Aorta (tissue), 5 donors: ENCODE results near the gene FGF2. TPM values are rescaled to one million over a fixed set of nuclear protein-coding genes. Genes with fewer than 3 reads are reported as not detected.
"Not testable (repeated sequence)": the region's sequence is repeated elsewhere in the genome, so short reads cannot be mapped to it uniquely, and the experiment has no call there.

Experiments
- ATAC-seq: fragments of 200-7000 bp; cut with Tn5 transposase; one replicate; pipeline ENCODE4 v1.9.1; 2022; ENCODE audit warnings: moderate library complexity; ENCODE audit not compliant: low FRiP score
- DNase-seq, 2 donors: peaks; one replicate each; pipeline ENCODE4 v3.0.0-alpha.2; 2020
- H3K27ac ChIP-seq, 2 donors: one replicate each; pipeline ENCODE4 v1.5.1; 2013; ENCODE audit warnings: low read length in 2 of 2, mild to moderate bottlenecking in 2 of 2, moderate library complexity in 2 of 2, control low read depth in 1 of 2, inconsistent platforms in 1 of 2, low read depth in 1 of 2
- H3K27me3 ChIP-seq, 2 donors: one replicate each; pipeline ENCODE4 v1.6.1; 2013; ENCODE audit warnings: control low read depth in 1 of 2, low read length in 1 of 2, mild to moderate bottlenecking in 1 of 2, moderate library complexity in 1 of 2; ENCODE audit not compliant: insufficient read depth in 2 of 2, control insufficient read depth in 1 of 2
- H3K36me3 ChIP-seq, 2 donors: one replicate each; pipeline ENCODE4 v1.6.1; 2013; ENCODE audit warnings: control low read depth in 1 of 2, low read length in 1 of 2, mild to moderate bottlenecking in 1 of 2; ENCODE audit not compliant: insufficient read depth in 2 of 2, control insufficient read depth in 1 of 2
- H3K4me1 ChIP-seq, 2 donors: one replicate each; pipeline ENCODE4 v1.6.1; 2013; ENCODE audit warnings: low read length in 2 of 2, control low read depth in 1 of 2, mild to moderate bottlenecking in 1 of 2, moderate library complexity in 1 of 2; ENCODE audit not compliant: insufficient read depth in 2 of 2, control insufficient read depth in 1 of 2
- H3K4me3 ChIP-seq, 2 donors: one replicate each; pipeline ENCODE4 v1.5.1; 2013; ENCODE audit warnings: low read length in 2 of 2, control low read depth in 1 of 2, mild to moderate bottlenecking in 1 of 2
- H3K9me3 ChIP-seq: one replicate; pipeline ENCODE4 v1.6.1; 2013; ENCODE audit warnings: mild to moderate bottlenecking, low read length; ENCODE audit not compliant: control insufficient read depth
- whole genome bisulfite sequencing, 2 donors: extraction: QIAGEN DNeasy Blood & Tissue Kit; methylation state at CpG; one replicate each; pipeline ENCODE4 v1.1.7; 2013; 5-methylcytosine and 5-hydroxymethylcytosine counted together
- intact Hi-C, 2 donors: fragments of 100-400 bp; cut with DNase I; formaldehyde crosslinking; loops; one replicate each; pipeline versions ENCODE4 v1.14.2 to v1.15.0; 2022
- polyA plus RNA-seq, 2 donors: library from polyadenylated mRNA; stranded (reverse); fragments of 200-250 nt; gene quantifications; one replicate each; pipeline ENCODE4 v1.2.3, GENCODE V29; 2013
- total RNA-seq, 2 donors: library from RNA; stranded (reverse); fragmentation: NEBNext Ultra II Directional; extraction: Animal tissue kit (Norgen Biotek cat#: 25700); gene quantifications; one replicate each; pipeline ENCODE4 v1.2.1, GENCODE V29; 2021
- donor health status: healthy with polysubstance abuse.
- donor health status: Bipolar disorder and iron deficiency.
- donor health status: DM: no; HTN: no; CAD: no.
- donor health status: DM: no; HTN: no; CAD: no.
- donor health status: DM: yes; HTN: yes; CAD: no.

FGF2 gene
- total and polyA plus RNA-seq, 4 donors = 8.8 to 35.9 (median 22.2) TPM

- Histone ChIP-seq H3K36me3 (peaks cover 0 to 1% of the 10 kb centered on the region in 2 donors), H3K27ac (no peak overlapping the region), H3K4me3 (no peak overlapping the region), H3K9me3 (no peaks in the 10 kb centered on the region), H3K4me1 (no peaks in the 10 kb centered on the region), H3K27me3 (no peaks in the 10 kb centered on the region)
- WGBS, 2 donors = 84 to 95% methylated on average over 3 of the region's 3 CpGs
- intact Hi-C loops = no loop called here
- ATAC-seq = no peak
- DNase-seq = no peak
Observed at GRCh38 chr4:122806981-122807679, 19.5 kb upstream of the FGF2 start.

GRCh38 chr4:122810669-122811068 is 16.0 kb upstream of the FGF2 start:
- Histone ChIP-seq H3K27ac (no peak overlapping the region), H3K9me3 (no peaks in the 10 kb centered on the region), H3K27me3 (no peaks in the 10 kb centered on the region), H3K4me3 (no peak overlapping the region), H3K36me3 (no peaks in the 10 kb centered on the region), H3K4me1 (no peaks in the 10 kb centered on the region)
- intact Hi-C loops = no loop called here
- DNase-seq (no peak), ATAC-seq (no peak)
- 95 to 96% methylated on average over 1 of the region's 1 CpG for WGBS, 2 donors

DNA sequence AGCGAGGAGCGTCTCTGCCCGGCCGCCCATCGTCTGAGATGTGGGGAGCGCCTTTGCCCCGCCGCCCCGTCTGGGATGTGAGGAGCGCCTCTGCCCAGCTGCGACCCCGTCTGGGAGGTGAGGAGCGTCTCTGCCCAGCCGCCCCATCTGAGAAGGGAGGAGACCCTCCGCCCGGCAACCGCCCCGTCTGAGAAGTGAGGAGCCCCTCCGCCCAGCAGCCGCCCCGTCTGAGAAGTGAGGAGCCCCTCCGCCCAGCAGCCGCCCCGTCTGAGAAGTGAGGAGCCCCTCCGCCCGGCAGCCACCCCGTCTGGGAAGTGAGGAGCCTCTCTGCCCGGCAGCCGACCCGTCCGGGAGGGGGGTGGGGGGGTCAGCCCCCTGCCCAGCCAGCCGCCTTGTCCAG is 14.8 kb upstream of the FGF2 start:
- H3K4me3 ChIP-seq, H3K4me1 ChIP-seq, ATAC-seq, H3K27me3 ChIP-seq, H3K9me3 ChIP-seq, H3K36me3 ChIP-seq, DNase-seq, H3K27ac ChIP-seq, intact Hi-C loops: not testable (repeated sequence)
- WGBS, 2 donors = 96% methylated on average over 6 to 32 of the region's 32 CpGs

GRCh38 chr4:122812823-122813222 is 13.8 kb upstream of the FGF2 start:
- DNase-seq, H3K36me3 ChIP-seq: not testable (repeated sequence)

DNA sequence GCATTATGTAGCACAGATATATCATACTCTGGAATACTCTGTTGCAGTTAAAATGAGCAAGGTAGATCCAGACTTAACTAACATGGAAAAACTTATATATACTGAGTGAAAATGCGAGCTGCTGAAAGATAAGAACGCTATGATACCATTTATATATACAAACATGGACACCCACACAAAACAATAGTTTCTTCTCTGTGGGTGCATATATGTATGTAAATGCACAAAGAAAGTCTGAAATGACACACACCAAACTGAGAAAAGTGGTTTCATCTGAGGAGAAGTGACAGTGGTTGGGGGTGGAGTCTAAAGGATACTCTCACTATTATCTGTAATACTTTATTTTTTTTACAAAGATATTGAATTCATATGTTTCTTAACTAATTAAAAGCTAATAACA is 12.2 kb upstream of the FGF2 start:
- Histone ChIP-seq H3K27ac (no peak overlapping the region), H3K36me3 (no peaks in the 10 kb centered on the region), H3K4me1 (no peaks in the 10 kb centered on the region), H3K4me3 (no peak overlapping the region), H3K9me3 (no peaks in the 10 kb centered on the region), H3K27me3 (no peaks in the 10 kb centered on the region)
- WGBS, 2 donors = 82 to 89% methylated on average over 2 of the region's 2 CpGs
- intact Hi-C loops = no loop called here
- ATAC-seq (no peak), DNase-seq (no peak)

More at GRCh38 chr4:122812823-122813222, 13.8 kb upstream of the FGF2 start:
- H3K27ac ChIP-seq, H3K9me3 ChIP-seq, H3K4me1 ChIP-seq, H3K27me3 ChIP-seq, H3K4me3 ChIP-seq, intact Hi-C loops, ATAC-seq: not testable (repeated sequence)
- 83 to 90% methylated on average over 3 of the region's 3 CpGs for WGBS, 2 donors

GRCh38 chr4:122815248-122815647 is 11.4 kb upstream of the FGF2 start:
- H3K36me3 ChIP-seq = no peaks in the 10 kb centered on the region
- intact Hi-C loops = no loop called here
- H3K9me3 ChIP-seq = no peaks in the 10 kb centered on the region
- ATAC-seq (no peak), DNase-seq (no peak)
- no peaks in the 10 kb centered on the region for H3K4me1 ChIP-seq
- no peak overlapping the region for H3K27ac ChIP-seq
- no peaks in the 10 kb centered on the region for H3K27me3 ChIP-seq
- no peak overlapping the region for H3K4me3 ChIP-seq
- WGBS, 2 donors = 96 to 98% methylated on average over 6 of the region's 6 CpGs

DNA sequence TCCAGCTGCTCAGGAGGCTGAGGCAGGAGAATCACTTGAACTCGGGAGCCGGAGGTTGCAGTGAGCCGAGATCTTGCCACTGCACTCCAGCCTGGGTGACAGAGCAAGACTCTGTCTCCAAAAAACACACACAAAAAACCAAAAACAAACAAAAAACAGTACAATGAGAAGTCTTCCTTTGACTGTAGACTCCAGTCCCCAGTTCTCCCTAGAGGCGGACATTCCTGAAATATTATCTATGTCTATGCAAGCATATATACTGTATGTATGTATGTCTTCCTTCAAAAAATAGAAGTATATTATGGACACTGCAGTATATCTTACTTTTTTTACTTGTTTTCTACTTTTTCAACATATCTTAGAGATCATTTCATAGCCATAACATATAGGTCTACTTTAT is 10.2 kb upstream of the FGF2 start:
- no peaks in the 10 kb centered on the region for H3K27me3 ChIP-seq
- H3K4me1 ChIP-seq = no peaks in the 10 kb centered on the region
- ATAC-seq (no peak), DNase-seq (no peak)
- WGBS, 2 donors = 95 to 97% methylated on average over 4 of the region's 4 CpGs
- no peak overlapping the region for H3K4me3 ChIP-seq
- no peaks in the 10 kb centered on the region for H3K9me3 ChIP-seq
- no peaks in the 10 kb centered on the region for H3K36me3 ChIP-seq
- no peak overlapping the region for H3K27ac ChIP-seq
- intact Hi-C loops = no loop called here

DNA sequence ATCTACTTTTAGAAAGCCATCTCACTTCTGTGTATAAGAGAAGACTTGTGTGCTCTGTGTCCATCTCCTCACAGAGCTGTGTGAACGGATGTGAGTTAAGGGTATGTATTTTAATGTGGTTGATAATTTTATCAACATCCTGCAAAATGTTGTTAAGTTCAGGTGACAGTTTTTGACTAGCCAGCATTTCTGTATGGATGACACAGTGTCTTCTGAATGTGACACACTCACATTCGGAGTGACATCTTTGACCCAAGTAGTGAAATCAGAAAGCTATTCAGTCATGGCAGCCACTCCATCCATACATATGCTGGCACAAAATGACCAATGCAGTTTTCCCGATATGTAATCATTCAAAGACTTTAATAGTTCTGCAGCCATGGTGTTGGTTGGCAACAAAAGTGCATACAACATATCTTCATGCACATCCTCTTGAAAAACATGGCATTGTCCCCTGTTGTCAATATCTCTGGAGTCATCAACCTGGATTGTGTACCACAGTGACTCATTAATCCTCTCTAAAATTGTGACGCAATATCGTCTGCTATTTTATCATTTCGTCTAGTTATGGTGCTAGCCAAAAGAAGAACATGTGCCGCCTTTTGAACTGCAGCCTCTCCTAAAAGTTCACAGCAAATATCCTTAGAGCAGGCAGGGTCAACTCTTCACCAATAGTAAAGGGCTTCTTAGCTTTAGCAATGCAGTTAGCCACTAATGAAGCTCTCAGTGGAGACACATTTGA is 6.8 kb upstream of the FGF2 start:
- intact Hi-C loops = loop anchor here in 1 of 2 donors (10.0 kb wide), 1 partner anchor 155 kb away; no protein-coding TSS in a partner anchor
- 92 to 93% methylated on average over 7 of the region's 7 CpGs for WGBS, 2 donors

DNA sequence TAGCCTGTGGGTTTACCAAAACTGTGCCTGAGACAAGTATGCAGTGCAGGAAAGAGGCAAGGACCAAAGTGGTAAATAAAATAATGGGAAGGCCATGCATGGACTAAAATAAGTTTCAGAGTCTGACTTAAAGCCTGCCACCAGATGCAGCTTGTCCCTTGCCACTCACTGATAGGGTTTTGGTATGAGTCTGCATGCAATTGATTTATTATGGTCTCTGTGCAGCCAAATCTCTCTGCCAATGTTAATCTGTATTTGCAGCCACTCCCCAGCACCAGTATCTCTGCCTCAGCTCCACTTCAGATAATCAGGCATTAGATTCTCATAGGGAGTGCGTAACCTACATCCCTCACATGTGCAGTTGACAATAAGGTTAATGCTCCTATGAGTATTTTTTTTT is 5.5 kb upstream of the FGF2 start:
- ATAC-seq = no peak
- intact Hi-C loops = loop anchor here in 1 of 2 donors (10.0 kb wide), 1 partner anchor 156 kb away; no protein-coding TSS in a partner anchor
- WGBS, 2 donors = 93 to 100% methylated on average over 1 of the region's 1 CpG

More for the DNA sequence above, 6.8 kb upstream of the FGF2 start:
- H3K4me1 ChIP-seq = peaks cover 2% of the 10 kb centered on the region in 2 donors
- no peaks in the 10 kb centered on the region for H3K9me3 ChIP-seq
- no peak overlapping the region for H3K27ac ChIP-seq
- no peak for ATAC-seq
- H3K4me3 ChIP-seq = no peak overlapping the region
- no peak for DNase-seq
- no peaks in the 10 kb centered on the region for H3K27me3 ChIP-seq
- no peaks in the 10 kb centered on the region for H3K36me3 ChIP-seq

More for the DNA sequence above, 5.5 kb upstream of the FGF2 start:
- no peaks in the 10 kb centered on the region for H3K27me3 ChIP-seq
- H3K4me3 ChIP-seq = no peak overlapping the region
- H3K27ac ChIP-seq = no peak overlapping the region
- no peak for DNase-seq
- H3K36me3 ChIP-seq = no peaks in the 10 kb centered on the region
- peaks cover 2 to 5% of the 10 kb centered on the region in 2 donors for H3K4me1 ChIP-seq
- no peaks in the 10 kb centered on the region for H3K9me3 ChIP-seq
